ENCODE measurements around the gene NLRC4.

The NLRC4 gene

GRCh38 chr2:32229635-32230034 lies 35.1 kb downstream of the NLRC4 start:
- DNase-seq (ENCODE audit: low spot score), result no peak
- no peak for TF ChIP-seq CTCF (conservative IDR thresholded peaks at IDR 0.05; ENCODE audit: low read depth)
- CTCF ChIA-PET, result interaction anchor here (0.7 kb wide), 2 partner anchors 43 to 468 kb away, joined by 3 read pairs; no protein-coding TSS in a partner anchor
- H3K27ac ChIP-seq, result no peak overlapping the region
- POLR2A ChIA-PET (ENCODE audit: low non-redundant PET), result interaction anchor here (0.5 kb wide), 1 partner anchor 89 kb away, joined by 4 read pairs; no protein-coding TSS in a partner anchor

GRCh38 chr2:32228181-32228580 lies 36.5 kb downstream of the NLRC4 start:
- CTCF ChIA-PET, result no interaction called here
- POLR2A ChIA-PET (ENCODE audit: low non-redundant PET), result no interaction called here

GRCh38 chr2:32227492-32227891 lies 37.2 kb downstream of the NLRC4 start:
- DNase-seq (ENCODE audit: low spot score), result no peak
- CTCF ChIA-PET, result no interaction called here

More at GRCh38 chr2:32228181-32228580, 36.5 kb downstream of the NLRC4 start:
- TF ChIP-seq CTCF (conservative IDR thresholded peaks at IDR 0.05; ENCODE audit: low read depth), result no peak
- no peak overlapping the region for H3K27ac ChIP-seq
- DNase-seq (ENCODE audit: low spot score), result no peak

GRCh38 chr2:32222966-32223365 lies 41.7 kb downstream of the NLRC4 start:
- ChIA-PET CTCF (no interaction called here), POLR2A (ENCODE audit: low non-redundant PET) (no interaction called here)
- no peak overlapping the region for H3K27ac ChIP-seq

More at GRCh38 chr2:32227492-32227891, 37.2 kb downstream of the NLRC4 start:
- POLR2A ChIA-PET (ENCODE audit: low non-redundant PET), result no interaction called here
- no peak overlapping the region for H3K27ac ChIP-seq
- TF ChIP-seq CTCF (conservative IDR thresholded peaks at IDR 0.05; ENCODE audit: low read depth), result no peak

GRCh38 chr2:32220445-32220844 lies 44.2 kb downstream of the NLRC4 start:
- POLR2A ChIA-PET (ENCODE audit: low non-redundant PET), result no interaction called here
- CTCF ChIA-PET, result no interaction called here
- no peak for DNase-seq (ENCODE audit: low spot score)
- no peak overlapping the region for H3K27ac ChIP-seq
- no peak for TF ChIP-seq CTCF (conservative IDR thresholded peaks at IDR 0.05; ENCODE audit: low read depth)

More at GRCh38 chr2:32222966-32223365, 41.7 kb downstream of the NLRC4 start:
- DNase-seq (ENCODE audit: low spot score), result no peak
- no peak for TF ChIP-seq CTCF (conservative IDR thresholded peaks at IDR 0.05; ENCODE audit: low read depth)

- no peak for TF ChIP-seq CTCF (conservative IDR thresholded peaks at IDR 0.05; ENCODE audit: low read depth)
- ChIA-PET POLR2A (ENCODE audit: low non-redundant PET) (no interaction called here), CTCF (interaction anchor here (0.6 to 0.7 kb wide), 2 partner anchors 11 to 211 kb away, joined by 4 to 6 read pairs; no protein-coding TSS in a partner anchor)
- no peak for DNase-seq (ENCODE audit: low spot score)
- H3K27ac ChIP-seq, result no peak overlapping the region
Measured at GRCh38 chr2:32212295-32212694, 52.4 kb downstream of the NLRC4 start.

Measured in RWPE1 (cell line).